GM19324 (cell line): ENCODE data around the gene ZNF200.
"Not testable (repeated sequence)": the region's sequence is repeated elsewhere in the genome, so short reads cannot be mapped to it uniquely, and the experiment has no call there.

Experiments used
- ATAC-seq: cut with Tn5 transposase; IDR thresholded peaks from one replicate; pipeline ENCODE4 v1.9.1; 2021; ENCODE audit warnings: mild to moderate bottlenecking, moderate library complexity; ENCODE audit not compliant: unreplicated experiment, low FRiP score

ZNF200 gene

GRCh38 chr16:3234857-3235561 is at the start of gene ZNF200:
Gene ZNF200 (minus strand): TSS chr16:3235158. CDS start chr16:3233755, 1,403 bp downstream.
- ATAC-seq: peak; percentile 91

DNA sequence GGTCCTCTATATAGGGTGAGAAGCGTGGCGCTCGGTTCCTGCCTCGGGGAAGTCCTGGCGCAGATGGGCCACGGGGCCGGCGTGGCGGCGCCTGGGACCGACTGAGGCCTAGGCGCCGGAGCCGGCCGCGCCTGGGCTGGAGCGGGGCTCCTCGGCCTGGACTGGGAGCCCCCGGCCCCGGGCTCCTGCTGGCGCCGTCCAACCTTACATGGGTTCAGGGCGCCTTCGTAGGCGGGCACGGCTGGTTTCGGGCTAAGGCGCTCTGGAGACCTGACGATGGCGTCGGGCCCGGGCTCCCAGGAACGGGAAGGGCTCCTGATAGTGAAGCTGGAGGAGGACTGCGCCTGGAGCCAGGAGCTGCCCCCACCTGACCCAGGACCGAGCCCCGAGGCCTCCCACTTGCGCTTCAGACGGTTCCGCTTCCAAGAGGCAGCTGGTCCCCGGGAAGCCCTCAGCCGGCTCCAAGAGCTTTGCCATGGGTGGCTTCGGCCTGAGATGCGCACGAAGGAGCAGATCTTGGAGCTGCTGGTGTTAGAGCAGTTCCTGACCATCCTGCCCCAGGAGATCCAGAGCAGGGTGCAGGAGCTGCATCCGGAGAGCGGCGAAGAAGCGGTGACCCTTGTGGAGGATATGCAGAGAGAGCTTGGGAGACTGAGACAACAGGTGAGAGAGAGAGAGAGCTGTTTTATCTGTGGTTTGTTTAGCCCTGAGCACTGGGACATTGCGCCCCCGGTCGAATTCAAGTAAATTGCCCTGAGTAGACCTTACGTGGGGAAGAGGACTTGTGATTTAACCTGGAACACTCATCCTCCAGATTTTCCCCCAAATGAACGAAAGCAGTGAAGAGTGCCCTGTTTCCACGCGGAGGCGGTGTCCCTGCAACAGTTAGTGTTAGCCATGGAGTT is 48.8 kb upstream of the ZNF200 start:
- peak; percentile 27 for ATAC-seq

DNA sequence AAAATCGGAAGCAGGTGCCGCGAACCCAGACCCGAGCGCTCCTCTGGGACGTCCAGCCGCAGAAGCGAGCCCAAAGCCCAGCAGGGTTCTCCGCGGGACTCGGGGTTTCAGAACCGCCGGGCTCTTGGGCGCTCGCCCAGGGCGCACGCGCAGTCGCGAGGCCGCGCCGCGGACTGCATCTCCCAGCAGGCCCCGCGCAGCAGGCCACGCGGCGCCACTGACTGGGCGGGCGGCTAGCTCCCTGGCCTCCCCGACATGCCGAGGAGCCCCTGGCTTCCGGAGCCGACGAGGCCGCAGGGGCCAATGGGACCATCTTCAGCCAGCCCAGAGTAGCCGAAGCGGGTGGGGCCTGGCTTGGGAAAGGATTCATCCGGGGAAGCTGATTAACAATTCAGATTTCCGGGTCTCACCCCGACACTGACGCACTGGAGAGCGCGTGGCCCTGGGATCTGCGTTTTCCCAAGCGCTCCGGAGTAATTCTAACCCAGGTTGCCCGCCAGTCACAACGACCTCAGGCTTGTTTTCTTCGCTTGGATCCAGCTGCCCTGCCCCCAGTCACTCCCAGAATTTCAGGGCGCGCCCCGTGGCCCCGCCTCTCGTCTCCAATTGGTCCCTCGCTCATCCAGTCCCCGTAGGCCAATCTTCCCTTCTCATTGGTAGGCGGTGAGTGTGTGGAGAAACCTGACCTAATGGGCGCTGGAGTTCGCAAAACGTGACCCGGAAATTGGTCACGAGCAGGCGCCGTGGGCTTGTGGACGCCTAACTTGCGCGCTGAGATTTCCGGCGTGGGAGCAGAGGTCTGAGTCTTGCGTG is 48.0 kb upstream of the ZNF200 start, which contains the start of gene ZNF263:
Gene ZNF263, plus strand, starts transcription at position 762 of the 813 bp plus-strand sequence. CDS start 328 bp downstream, outside the sequence.
- ATAC-seq: peak; percentile 84

DNA sequence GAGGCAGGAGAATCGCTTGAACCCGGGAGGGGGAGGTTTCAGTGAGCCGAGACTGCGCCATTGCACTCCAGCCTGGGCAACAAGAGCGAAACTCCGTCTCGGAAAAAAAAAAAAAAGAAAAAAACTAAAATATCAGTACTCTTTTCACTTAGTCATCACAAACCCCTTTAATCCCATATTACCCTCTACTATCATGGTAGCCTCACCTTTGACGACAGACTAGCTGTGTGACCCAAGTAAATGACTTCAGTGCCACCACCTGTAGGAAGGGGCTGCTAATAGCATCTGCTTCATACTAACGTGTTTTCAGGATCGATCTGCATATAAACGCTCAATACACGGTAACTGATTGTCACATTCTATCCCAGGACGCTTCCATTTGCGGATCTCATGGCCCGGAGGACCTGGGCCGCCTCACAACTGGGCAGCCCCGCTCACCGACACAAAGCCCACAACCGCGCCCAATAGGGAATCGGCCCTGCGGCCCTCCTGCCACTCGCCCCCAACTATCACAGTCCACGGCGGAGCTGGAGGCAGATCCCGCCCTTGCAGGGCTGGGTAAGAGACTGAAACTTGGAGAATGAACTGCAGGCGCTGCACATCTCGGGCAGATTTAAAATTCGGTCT is 47.3 kb upstream of the ZNF200 start:
- peak; percentile 18 for ATAC-seq

DNA sequence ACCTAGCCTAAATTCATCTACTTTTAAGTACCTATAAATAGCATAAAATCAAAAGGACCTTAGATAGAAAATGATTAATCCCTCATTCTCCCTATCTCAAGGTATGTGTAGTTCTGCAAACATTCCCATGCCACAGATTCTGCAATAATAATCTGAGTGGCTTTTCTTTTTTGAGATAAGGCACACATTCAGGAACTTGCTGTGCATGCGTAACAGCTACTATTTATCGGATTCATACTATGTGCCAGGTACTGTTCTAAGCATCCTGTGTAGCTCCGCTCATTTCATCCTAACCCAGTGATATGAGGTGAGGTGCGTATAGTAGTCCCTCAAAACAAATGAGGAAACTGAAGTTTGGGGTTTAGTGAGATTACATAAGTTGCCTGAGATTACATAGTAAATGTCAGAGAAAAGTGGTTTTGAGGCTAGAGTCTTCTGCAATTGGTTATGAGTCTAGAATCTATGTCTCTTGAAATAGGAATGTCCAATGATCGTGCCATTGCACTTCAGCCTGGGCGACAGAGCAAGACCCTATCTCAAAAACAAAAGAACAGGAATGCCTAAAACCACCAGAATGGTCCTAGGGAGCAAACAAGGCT is 46.4 kb upstream of the ZNF200 start:
- no peak for ATAC-seq

DNA sequence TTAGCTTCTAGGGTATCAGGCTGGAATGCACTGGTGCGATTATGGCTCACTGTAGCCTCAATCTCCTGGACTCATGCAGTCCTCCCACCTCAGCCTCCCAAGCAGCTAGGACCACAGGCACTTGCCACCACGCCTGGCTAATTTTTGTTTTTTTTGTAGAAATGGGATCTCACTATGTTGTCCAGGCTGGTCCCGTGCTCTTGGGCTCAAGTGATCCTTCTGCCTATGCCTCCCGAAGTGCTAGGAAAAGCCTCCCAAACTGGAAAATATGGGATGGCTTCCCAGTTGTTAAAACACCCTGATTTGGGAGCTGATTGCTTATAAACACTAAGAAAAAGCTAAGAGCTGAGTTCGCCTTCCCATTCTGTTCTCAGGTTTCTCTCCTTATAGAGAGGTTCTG is 41.7 kb upstream of the ZNF200 start:
- no peak for ATAC-seq

GRCh38 chr16:3274947-3275346 is 40.0 kb upstream of the ZNF200 start:
- no peak for ATAC-seq

DNA sequence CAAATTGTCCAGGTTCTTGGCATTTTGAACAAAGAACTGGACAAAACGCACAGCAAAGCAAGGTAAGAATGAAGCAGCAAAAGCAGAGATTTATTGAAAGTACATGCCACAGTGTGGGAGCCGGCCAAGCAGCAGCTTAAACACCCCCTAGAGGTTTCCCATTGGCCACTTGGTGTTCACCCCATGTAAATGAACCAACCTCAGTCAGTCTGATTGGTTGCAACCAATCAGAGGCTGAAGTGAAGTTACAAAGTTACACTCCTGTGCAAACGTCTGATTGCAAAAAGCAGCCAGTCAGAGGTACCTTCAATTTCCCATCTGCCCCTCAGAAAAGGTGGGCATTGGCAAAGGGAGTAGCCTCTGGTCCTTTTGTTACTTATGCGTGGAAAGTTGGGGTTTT is 39.5 kb upstream of the ZNF200 start:
- no peak for ATAC-seq

DNA sequence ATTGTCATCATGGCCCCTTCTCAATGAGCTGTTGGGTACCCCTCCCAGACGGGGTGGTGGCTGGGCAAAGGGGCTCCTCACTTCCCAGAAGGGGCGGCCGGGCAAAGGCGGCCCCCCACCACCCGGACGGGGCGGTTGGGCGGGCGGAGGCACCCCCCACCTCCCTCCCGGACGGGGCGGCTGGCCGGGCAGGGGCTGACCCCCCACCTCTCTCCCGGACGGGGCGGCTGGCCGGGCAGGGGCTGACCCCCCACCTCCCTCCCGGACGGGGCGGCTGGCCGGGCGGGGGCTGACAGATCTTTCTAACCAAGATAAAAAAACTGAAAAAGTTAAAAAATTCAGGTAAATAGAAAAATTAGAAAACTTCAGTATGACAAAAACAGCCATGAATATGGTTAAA is 36.3 kb upstream of the ZNF200 start:
- not testable (repeated sequence) for ATAC-seq

GRCh38 chr16:3270718-3271117 is 35.8 kb upstream of the ZNF200 start:
- not testable (repeated sequence) for ATAC-seq

DNA sequence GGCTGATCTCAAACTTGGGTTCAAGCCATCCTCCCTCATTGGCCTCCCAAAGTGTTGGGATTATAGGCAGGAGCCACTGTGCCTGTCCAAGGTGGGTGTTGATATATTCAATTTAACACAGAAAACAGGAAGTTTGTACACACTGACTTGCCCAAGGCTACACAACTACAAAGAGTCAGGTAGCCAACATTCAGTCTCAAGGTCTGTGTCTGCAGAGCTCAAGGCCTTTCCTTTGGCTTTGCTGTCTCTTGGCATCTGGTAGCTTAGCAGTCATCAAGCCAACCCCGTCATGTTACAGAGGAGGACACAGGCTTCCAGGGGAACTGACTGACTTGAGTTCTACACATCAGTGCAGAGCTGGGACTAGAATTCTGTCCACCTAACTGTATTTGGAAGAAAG is 33.3 kb upstream of the ZNF200 start:
- ATAC-seq: no peak

DNA sequence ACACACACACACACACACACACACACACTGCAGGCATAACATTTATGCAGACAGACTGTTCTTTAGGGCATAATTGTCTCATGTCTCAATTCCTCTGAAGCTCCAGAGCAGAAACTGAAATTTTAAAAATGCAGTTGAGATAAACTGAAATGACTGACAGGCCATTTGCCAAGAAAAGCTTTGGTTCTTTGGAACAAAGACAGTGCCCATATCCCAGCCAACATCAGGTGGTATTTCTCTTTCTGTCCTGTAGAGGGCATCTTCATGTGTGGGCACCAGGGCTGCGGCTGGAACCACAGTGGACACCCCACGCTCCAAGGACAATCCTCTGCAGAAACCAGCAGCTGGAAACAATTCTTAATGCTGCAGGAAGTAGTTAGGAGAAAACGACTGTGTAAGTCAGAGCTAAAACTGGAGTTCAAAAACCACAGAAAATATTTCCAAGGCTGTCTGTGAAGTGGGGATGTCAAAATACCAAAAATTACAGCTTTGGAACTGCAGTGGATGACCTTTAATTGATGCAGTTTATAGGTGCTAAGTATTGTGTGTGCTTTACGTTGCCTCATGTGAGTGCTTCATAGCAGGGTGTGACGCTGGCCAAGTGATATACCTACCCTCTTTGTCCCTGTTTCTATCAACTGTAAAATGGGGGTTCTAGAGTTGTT is 32.0 kb upstream of the ZNF200 start:
- no peak for ATAC-seq

DNA sequence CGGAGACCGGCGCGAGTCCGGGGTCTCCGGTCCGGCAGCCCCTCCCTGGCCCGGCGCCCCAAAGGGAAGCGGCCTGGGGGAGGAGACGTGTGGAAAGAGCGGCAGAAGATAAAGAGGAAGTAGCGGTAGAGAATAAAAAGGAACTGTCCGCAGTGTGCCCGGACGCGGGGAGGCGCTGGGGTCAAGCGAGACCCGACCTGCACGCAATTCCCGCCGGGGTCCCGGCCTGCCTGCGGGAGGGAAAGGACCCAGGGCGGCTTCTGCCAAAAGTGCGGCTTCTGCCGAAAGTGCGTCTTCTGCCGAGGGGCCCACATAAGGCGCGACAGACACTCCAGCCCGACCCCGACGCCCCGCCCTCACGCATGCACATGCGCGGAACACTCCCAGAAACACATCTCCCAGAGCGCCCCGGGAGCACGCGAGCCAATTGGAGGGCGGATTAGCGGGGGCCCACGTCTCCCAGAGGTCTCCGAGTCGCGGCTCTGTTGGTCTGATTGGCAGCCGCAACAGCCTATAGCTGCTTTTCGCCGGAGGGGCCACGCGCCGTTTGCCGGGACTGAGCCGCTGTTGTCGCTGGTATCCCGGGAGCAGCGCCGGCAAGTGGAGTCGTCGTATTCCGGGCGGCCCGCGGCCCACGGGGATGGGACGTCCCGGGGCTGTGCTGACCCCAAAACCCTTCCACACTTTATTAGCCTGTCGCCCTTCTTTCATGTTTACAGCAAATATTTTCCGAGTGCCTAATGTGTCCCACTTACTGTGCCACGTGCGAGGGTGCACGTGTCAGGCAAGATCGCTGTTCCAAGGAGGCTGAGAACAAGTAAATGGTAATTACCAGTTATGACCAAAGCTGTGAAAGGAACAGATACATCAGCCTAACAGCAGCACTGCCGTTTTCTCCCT is 29.4 kb upstream of the ZNF200 start:
- peak; percentile 94 for ATAC-seq

GRCh38 chr16:3262517-3262916 is 27.6 kb upstream of the ZNF200 start:
- ATAC-seq: no peak

- no peak for ATAC-seq
These were observed 24.9 kb upstream of the ZNF200 start for GRCh38 chr16:3259836-3260235.

GRCh38 chr16:3256866-3257465 is 22.0 kb upstream of the ZNF200 start:
- no peak for ATAC-seq

GRCh38 chr16:3256146-3256865 is 21.3 kb upstream of the ZNF200 start, which contains the start of gene MEFV:
Gene MEFV (minus strand): TSS chr16:3256633. CDS start chr16:3256587, 46 bp downstream.
- no peak for ATAC-seq
